ENCODE measurements around the gene TJP3. TPM values are rescaled to one million over a fixed set of nuclear protein-coding genes. Genes with fewer than 3 reads are reported as not detected.
A peak's percentile ranks its signal among the peaks of the same experiment; 100 is the strongest.
"Not testable (repeated sequence)": the region's sequence is repeated elsewhere in the genome, so short reads cannot be mapped to it uniquely, and the experiment has no call there.

Gene TJP3
- total and polyA plus RNA-seq, 8 donors: 11.2 to 36.2 (median 15.7) TPM

DNA sequence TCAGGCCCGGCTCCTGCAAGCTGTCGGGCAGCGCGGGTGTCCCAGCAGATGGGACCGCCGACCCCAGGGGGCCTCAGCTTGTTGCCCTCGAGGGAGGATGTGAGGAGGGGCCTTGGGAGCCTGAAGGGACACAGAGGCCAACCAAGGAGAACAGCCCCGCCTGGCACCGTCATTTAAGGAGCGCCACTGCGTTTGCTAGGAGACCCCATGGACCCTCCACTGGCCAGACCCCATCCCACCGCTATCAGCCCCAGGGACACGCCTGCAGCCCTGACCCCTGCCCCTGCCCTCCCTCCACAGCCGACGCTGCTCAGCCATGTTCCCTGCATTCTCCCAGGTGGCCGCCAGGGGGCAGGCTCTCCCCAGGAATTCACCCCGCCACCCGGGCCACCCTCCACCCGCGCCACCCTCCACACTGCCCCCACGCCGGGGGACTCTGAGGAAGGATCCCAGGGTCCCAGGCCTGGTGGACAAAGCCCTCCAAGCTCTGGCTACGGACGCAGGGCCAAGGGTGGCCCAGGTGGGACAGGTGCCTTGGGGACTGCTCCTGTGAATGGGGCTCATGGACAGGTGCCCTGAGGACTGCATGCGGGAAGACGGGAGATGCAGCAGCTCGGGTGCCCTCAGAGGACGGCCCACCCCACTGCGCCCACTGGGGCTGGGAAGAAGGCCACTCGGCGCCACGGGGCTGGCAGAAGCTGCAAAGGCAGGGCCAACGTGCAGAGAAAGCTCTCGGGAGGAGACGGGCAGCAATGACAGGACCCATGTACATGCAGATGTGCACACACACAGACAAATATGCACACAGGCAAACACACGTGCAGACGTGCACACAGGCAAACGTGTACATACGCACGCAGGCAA lies 42.3 kb upstream of the TJP3 start:
- H3K9me3 ChIP-seq: no peaks in the 10 kb centered on the region
- TF ChIP-seq CTCF (IDR thresholded peaks at IDR 0.05): peak; percentile 93 to 96
- no peak overlapping the region for H3K4me3 ChIP-seq
- H3K36me3 ChIP-seq: peaks cover 0 to 50% of the 10 kb centered on the region in 2 donors
- DNase-seq: peak in 2 of 4 donors; percentile 66 to 93
- peak; percentile 83 for ATAC-seq
- intact Hi-C loops (cut with DNase I): loop anchor here (5.0 kb wide), 1 partner anchor 36 kb away; the partner anchor contains the start of gene PIP5K1C (in 2 of the 2)
- peaks cover 0 to 4% of the 10 kb centered on the region in 2 donors for H3K27me3 ChIP-seq
- no peak overlapping the region for H3K27ac ChIP-seq
- H3K4me1 ChIP-seq: peaks cover 6 to 22% of the 10 kb centered on the region in 2 donors

DNA sequence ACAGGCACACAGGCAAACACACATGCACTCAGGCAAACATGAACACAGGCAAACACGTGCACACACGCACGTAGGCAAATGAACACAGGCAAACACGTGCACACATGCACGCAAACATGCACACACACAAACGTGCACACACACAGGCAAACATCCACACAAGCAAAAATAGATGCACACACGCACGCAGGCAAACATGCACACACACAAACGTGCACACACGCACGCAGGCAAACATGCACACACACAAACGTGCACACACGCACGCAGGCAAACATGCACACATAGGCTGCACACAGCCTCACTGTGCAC lies 41.7 kb upstream of the TJP3 start:
- DNase-seq, H3K9me3 ChIP-seq, ATAC-seq, H3K4me3 ChIP-seq, H3K27me3 ChIP-seq, H3K27ac ChIP-seq: not testable (repeated sequence)
- peaks cover 12 to 28% of the 10 kb centered on the region in 2 donors for H3K4me1 ChIP-seq
- peaks cover 0 to 45% of the 10 kb centered on the region in 2 donors for H3K36me3 ChIP-seq
- intact Hi-C loops (cut with DNase I): loop anchor here (5.0 kb wide), 1 partner anchor 36 kb away; the partner anchor contains the start of gene PIP5K1C (in 2 of the 2)

GRCh38 chr19:3667037-3667638 lies 41.0 kb upstream of the TJP3 start:
- Histone ChIP-seq H3K4me1 (peaks cover 13 to 35% of the 10 kb centered on the region in 2 donors), H3K9me3 (no peaks in the 10 kb centered on the region), H3K36me3 (peaks cover 0 to 38% of the 10 kb centered on the region in 2 donors), H3K27ac (no peak overlapping the region), H3K27me3 (peaks cover 0 to 16% of the 10 kb centered on the region in 2 donors), H3K4me3 (no peak overlapping the region)
- no peak for ATAC-seq
- no peak for DNase-seq
- intact Hi-C loops (cut with DNase I): loop anchor here (5.0 kb wide), 1 partner anchor 35 kb away; the partner anchor contains the start of gene PIP5K1C (in 2 of the 2)
- no peak for TF ChIP-seq CTCF (IDR thresholded peaks at IDR 0.05)

DNA sequence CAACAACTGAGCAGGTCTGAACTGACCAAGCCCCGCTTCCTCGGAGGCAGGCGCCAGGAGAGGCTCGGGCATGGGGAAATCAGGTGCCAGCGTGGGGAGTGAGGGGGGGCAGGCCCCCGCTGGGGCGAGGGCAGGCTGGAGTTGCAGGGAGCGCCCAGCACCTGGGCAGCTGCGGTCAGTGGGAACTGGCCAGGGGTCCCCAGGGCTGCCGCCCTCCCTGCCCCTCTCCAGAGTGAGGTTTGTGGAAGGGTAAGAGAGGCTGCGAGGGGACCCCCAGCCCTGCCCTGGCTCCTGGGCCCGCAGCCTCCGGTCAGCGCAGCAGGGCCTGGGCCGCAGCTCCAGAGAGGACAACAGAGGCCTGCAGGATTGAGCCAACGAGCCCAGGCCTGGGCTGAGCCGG lies 40.4 kb upstream of the TJP3 start:
- Histone ChIP-seq H3K36me3 (peaks cover 0 to 32% of the 10 kb centered on the region in 2 donors), H3K9me3 (no peaks in the 10 kb centered on the region), H3K4me1 (peaks cover 13 to 41% of the 10 kb centered on the region in 2 donors), H3K27me3 (peaks cover 0 to 17% of the 10 kb centered on the region in 2 donors), H3K27ac (no peak overlapping the region), H3K4me3 (no peak overlapping the region)
- no peak for TF ChIP-seq CTCF (IDR thresholded peaks at IDR 0.05)
- ATAC-seq (no peak), DNase-seq (no peak)
- intact Hi-C loops (cut with DNase I): loop anchor here (5.0 kb wide), 1 partner anchor 35 kb away; the partner anchor contains the start of gene PIP5K1C (in 2 of the 2)

DNA sequence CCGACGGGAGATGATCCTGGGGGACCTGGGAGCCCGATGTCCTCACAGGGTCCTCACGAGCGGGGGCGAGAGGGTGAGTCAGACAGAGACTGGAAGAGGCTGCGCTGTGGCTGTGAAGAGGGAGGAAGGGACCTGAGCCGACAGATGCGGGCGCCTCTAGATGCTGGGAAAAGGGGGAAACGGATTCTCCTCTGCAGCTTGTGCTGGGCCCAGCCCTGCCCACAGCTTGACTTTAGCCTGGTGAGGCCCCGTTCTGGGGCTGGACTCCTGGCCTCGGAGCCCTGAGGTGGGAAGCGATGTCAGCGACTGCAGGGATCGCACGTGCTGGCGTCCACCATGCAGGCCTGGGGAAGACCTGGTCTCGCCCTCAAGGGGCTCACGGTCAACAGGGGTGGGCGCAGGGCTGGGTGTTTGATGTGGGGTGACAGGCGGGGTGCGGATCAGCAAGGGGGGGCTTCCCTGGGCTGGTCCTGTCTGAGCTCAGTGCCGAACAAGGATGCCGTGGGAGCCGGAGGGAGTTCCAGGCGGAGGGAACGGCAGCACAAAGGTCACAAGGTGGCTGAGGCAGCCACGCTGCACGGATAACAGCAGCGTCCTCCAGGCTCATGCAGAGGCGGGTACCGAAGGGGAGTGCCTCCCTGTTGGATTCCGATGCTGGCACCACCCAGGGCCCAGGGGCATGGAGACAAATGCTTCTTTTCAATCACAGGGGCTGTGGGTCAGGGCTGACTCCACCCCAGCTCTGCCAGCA lies 39.7 kb upstream of the TJP3 start:
- Histone ChIP-seq H3K9me3 (no peaks in the 10 kb centered on the region), H3K36me3 (peaks cover 0 to 24% of the 10 kb centered on the region in 2 donors), H3K4me1 (peaks cover 13 to 42% of the 10 kb centered on the region in 2 donors), H3K4me3 (no peak overlapping the region), H3K27me3 (peaks cover 0 to 17% of the 10 kb centered on the region in 2 donors), H3K27ac (peak overlapping the region in 1 of 2 donors; percentile 77)
- no peak for TF ChIP-seq CTCF (IDR thresholded peaks at IDR 0.05)
- DNase-seq (no peak), ATAC-seq (no peak)
- intact Hi-C loops (cut with DNase I): loop anchor here (5.0 kb wide), 1 partner anchor 34 kb away; the partner anchor contains the start of gene PIP5K1C (in 2 of the 2)
